Karpas-422 (cell line): ENCODE results near the gene LEF1. TPM values are rescaled to one million over a fixed set of nuclear protein-coding genes. Genes with fewer than 3 reads are reported as not detected.

Experiments
- DNase-seq: peaks from one replicate; pipeline ENCODE4 v3.0.0-alpha.2; 2015
- H2AFZ ChIP-seq: fragments of 200-600 bp; sonication (generic); 2 replicates; pipeline ENCODE4 v1.6.1; 2014; ENCODE audit warnings: antibody characterized with exemption, low read length, mixed read lengths
- H3K27ac ChIP-seq: fragments of 200-600 bp; sonication (generic); 2 replicates; pipeline ENCODE4 v1.5.1; 2014; ENCODE audit warnings: mild to moderate bottlenecking, low read length, moderate library complexity
- H3K27me3 ChIP-seq: fragments of 200-600 bp; sonication (generic); 2 replicates; pipeline ENCODE4 v1.6.1; 2014; ENCODE audit warnings: low read length, mixed read lengths
- H3K36me3 ChIP-seq: fragments of 200-600 bp; sonication (generic); 2 replicates; pipeline ENCODE4 v1.6.1; 2014; ENCODE audit warnings: low read length, mixed read lengths; ENCODE audit not compliant: insufficient read depth
- H3K4me1 ChIP-seq: fragments of 200-600 bp; sonication (generic); 2 replicates; pipeline ENCODE4 v1.6.1; 2014; ENCODE audit warnings: mild to moderate bottlenecking, low read length, mixed read lengths
- H3K4me2 ChIP-seq: fragments of 200-600 bp; sonication (generic); 2 replicates; pipeline ENCODE4 v1.6.1; 2014; ENCODE audit warnings: low read length, low read depth, mild to moderate bottlenecking; ENCODE audit not compliant: poor library complexity, severe bottlenecking
- H3K4me3 ChIP-seq: fragments of 200-600 bp; sonication (generic); 2 replicates; pipeline ENCODE4 v1.5.1; 2014; ENCODE audit warnings: mild to moderate bottlenecking, antibody characterized with exemption, low read length, mixed read lengths
- H3K79me2 ChIP-seq: fragments of 200-600 bp; sonication (generic); 2 replicates; pipeline ENCODE4 v1.6.1; 2014; ENCODE audit warnings: mild to moderate bottlenecking, low read length, mixed read lengths
- H3K9ac ChIP-seq: fragments of 200-600 bp; sonication (generic); 2 replicates; pipeline ENCODE4 v1.6.0; 2014; ENCODE audit warnings: low read length
- H3K9me2 ChIP-seq: fragments of 200-600 bp; sonication (generic), shearing (Covaris generic); replicated peaks from 2 replicates; pipeline ENCODE4 v1.6.0; 2014; ENCODE audit warnings: mild to moderate bottlenecking, low read length, moderate library complexity; ENCODE audit not compliant: insufficient read depth
- H3K9me3 ChIP-seq: fragments of 300-700, 200-600 bp; sonication (generic); 2 replicates; pipeline ENCODE4 v1.6.1; 2014; ENCODE audit warnings: low read length, mixed read lengths
- H4K20me1 ChIP-seq: fragments of 200-600 bp; sonication (generic); 2 replicates; pipeline ENCODE4 v1.6.1; 2014; ENCODE audit warnings: mild to moderate bottlenecking, antibody characterized with exemption, low read length, low read depth; ENCODE audit not compliant: insufficient read depth
- total RNA-seq: library from RNA; depleted of rRNA; stranded (reverse); fragments of >200 nt; shearing (Covaris generic); gene quantifications from 2 replicates; pipeline ENCODE4 v1.2.3, GENCODE V29; 2014; ENCODE audit warnings: low replicate concordance

The LEF1 gene
- total RNA-seq, 1 experiment from 2014 or later: not detected

- H2AFZ ChIP-seq: no peak overlapping the region
- H3K79me2 ChIP-seq: no peaks in the 10 kb centered on the region
- no peaks in the 10 kb centered on the region for H3K9me3 ChIP-seq
- no peaks in the 10 kb centered on the region for H3K4me1 ChIP-seq
- DNase-seq: no peak
- H3K9ac ChIP-seq: no peak overlapping the region
- H3K27ac ChIP-seq: no peak overlapping the region
- H4K20me1 ChIP-seq: no peaks in the 10 kb centered on the region
- no peaks in the 10 kb centered on the region for H3K36me3 ChIP-seq
- H3K9me2 ChIP-seq: no peaks in the 10 kb centered on the region
- H3K4me3 ChIP-seq: no peak overlapping the region
- H3K27me3 ChIP-seq: no peaks in the 10 kb centered on the region
- no peak overlapping the region for H3K4me2 ChIP-seq
These were observed 28.4 kb downstream of the LEF1 start for GRCh38 chr4:108140328-108140727.

- H3K27me3 ChIP-seq: no peaks in the 10 kb centered on the region
- no peak overlapping the region for H2AFZ ChIP-seq
- H3K9ac ChIP-seq: no peak overlapping the region
- no peaks in the 10 kb centered on the region for H3K9me3 ChIP-seq
- H4K20me1 ChIP-seq: no peaks in the 10 kb centered on the region
- no peak overlapping the region for H3K4me3 ChIP-seq
- no peaks in the 10 kb centered on the region for H3K4me1 ChIP-seq
- H3K79me2 ChIP-seq: no peaks in the 10 kb centered on the region
- no peak overlapping the region for H3K27ac ChIP-seq
- DNase-seq: no peak
- H3K9me2 ChIP-seq: no peaks in the 10 kb centered on the region
- H3K36me3 ChIP-seq: no peaks in the 10 kb centered on the region
- H3K4me2 ChIP-seq: no peak overlapping the region
These were observed 29.6 kb downstream of the LEF1 start for GRCh38 chr4:108139089-108139488.

DNA sequence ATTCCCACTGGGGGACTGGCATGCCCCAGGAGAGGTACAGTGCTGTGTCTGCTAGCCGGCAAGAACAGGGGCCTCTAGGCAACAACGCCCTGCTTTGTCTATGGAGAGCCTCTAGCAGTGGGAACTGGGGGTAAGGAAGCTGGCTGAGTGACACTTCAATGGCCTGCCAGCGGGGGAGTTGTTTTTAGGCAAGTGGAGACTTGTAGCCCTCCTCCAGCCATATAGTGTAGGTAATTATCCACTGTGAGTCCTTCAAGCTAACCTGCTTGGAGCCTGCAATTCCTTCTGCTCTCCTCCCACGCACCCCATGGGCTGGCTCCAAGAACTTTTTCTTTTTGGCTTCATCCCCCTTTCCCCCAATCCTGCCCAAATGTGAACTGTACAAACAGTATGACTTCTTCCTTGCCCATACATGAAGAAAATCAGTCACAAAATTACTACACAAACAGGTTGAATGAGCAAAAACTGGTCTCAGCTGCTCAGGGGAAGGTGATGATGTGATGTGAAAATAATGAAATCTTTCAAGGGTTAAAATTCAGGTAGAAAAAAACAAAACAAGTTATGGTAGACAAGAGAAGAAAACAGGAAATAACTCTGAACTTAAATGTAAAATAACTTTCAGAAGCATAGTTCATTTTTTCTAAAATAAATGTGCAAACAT is 33.1 kb downstream of the LEF1 start:
- Histone ChIP-seq H3K4me1 (no peaks in the 10 kb centered on the region), H3K79me2 (no peaks in the 10 kb centered on the region), H3K9me3 (no peaks in the 10 kb centered on the region), H3K4me2 (no peak overlapping the region), H3K27ac (no peak overlapping the region), H3K4me3 (no peak overlapping the region), H4K20me1 (no peaks in the 10 kb centered on the region), H3K9me2 (no peaks in the 10 kb centered on the region), H2AFZ (no peak overlapping the region), H3K27me3 (no peaks in the 10 kb centered on the region), H3K36me3 (no peaks in the 10 kb centered on the region), H3K9ac (no peak overlapping the region)
- DNase-seq: no peak

GRCh38 chr4:108130955-108131354 is 37.8 kb downstream of the LEF1 start:
- no peak overlapping the region for H3K9ac ChIP-seq
- H3K4me1 ChIP-seq: no peaks in the 10 kb centered on the region
- H3K36me3 ChIP-seq: no peaks in the 10 kb centered on the region

GRCh38 chr4:108129196-108129595 is 39.5 kb downstream of the LEF1 start:
- no peaks in the 10 kb centered on the region for H3K9me2 ChIP-seq
- no peak overlapping the region for H3K27ac ChIP-seq
- H2AFZ ChIP-seq: no peak overlapping the region
- H3K79me2 ChIP-seq: no peaks in the 10 kb centered on the region
- no peaks in the 10 kb centered on the region for H3K27me3 ChIP-seq
- H3K4me1 ChIP-seq: no peaks in the 10 kb centered on the region
- H3K4me3 ChIP-seq: no peak overlapping the region
- no peak overlapping the region for H3K4me2 ChIP-seq
- H3K9me3 ChIP-seq: no peaks in the 10 kb centered on the region
- H3K36me3 ChIP-seq: no peaks in the 10 kb centered on the region
- no peak overlapping the region for H3K9ac ChIP-seq
- no peaks in the 10 kb centered on the region for H4K20me1 ChIP-seq
- no peak for DNase-seq

More at GRCh38 chr4:108130955-108131354, 37.8 kb downstream of the LEF1 start:
- Histone ChIP-seq H3K4me3 (no peak overlapping the region), H3K27ac (no peak overlapping the region), H3K9me3 (no peaks in the 10 kb centered on the region), H3K79me2 (no peaks in the 10 kb centered on the region), H3K4me2 (no peak overlapping the region), H2AFZ (no peak overlapping the region), H3K9me2 (no peaks in the 10 kb centered on the region), H4K20me1 (no peaks in the 10 kb centered on the region), H3K27me3 (no peaks in the 10 kb centered on the region)
- no peak for DNase-seq

GRCh38 chr4:108126806-108127205 is 41.9 kb downstream of the LEF1 start:
- H3K4me2 ChIP-seq: no peak overlapping the region
- no peaks in the 10 kb centered on the region for H3K9me3 ChIP-seq
- H3K9me2 ChIP-seq: no peaks in the 10 kb centered on the region
- no peak overlapping the region for H3K9ac ChIP-seq
- no peaks in the 10 kb centered on the region for H3K79me2 ChIP-seq
- H4K20me1 ChIP-seq: no peaks in the 10 kb centered on the region
- H2AFZ ChIP-seq: no peak overlapping the region
- no peaks in the 10 kb centered on the region for H3K27me3 ChIP-seq
- H3K36me3 ChIP-seq: no peaks in the 10 kb centered on the region
- no peak overlapping the region for H3K27ac ChIP-seq
- H3K4me1 ChIP-seq: no peaks in the 10 kb centered on the region
- DNase-seq: no peak
- H3K4me3 ChIP-seq: no peak overlapping the region

DNA sequence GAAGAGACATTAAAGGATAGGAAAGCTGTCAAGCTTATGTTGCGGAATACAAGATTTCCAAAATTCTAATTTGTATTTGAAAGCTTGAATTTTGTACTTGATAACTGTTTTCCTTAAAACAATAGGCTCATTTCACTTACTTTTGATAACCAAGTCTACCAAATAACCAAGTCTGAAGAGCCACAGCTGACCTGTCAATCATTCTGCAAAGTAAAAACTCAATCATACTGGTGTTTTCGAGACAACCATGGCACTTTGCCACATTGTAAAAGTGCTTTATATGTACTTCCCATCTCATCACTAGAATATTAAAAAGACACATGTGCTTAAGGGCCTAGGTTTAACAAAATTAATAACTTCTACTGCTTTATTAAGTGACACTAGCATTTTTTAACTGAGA is 47.9 kb downstream of the LEF1 start:
- H3K9ac ChIP-seq: no peak overlapping the region
- H3K27me3 ChIP-seq: no peaks in the 10 kb centered on the region
- no peaks in the 10 kb centered on the region for H3K79me2 ChIP-seq
- H3K27ac ChIP-seq: no peak overlapping the region
- H4K20me1 ChIP-seq: no peaks in the 10 kb centered on the region
- H3K4me2 ChIP-seq: no peak overlapping the region
- H2AFZ ChIP-seq: no peak overlapping the region
- H3K9me2 ChIP-seq: no peaks in the 10 kb centered on the region
- no peak for DNase-seq
- H3K9me3 ChIP-seq: no peaks in the 10 kb centered on the region
- H3K4me3 ChIP-seq: no peak overlapping the region
- H3K36me3 ChIP-seq: no peaks in the 10 kb centered on the region
- H3K4me1 ChIP-seq: no peaks in the 10 kb centered on the region

GRCh38 chr4:108119199-108119800 is 49.4 kb downstream of the LEF1 start:
- no peaks in the 10 kb centered on the region for H3K36me3 ChIP-seq
- no peak overlapping the region for H3K9ac ChIP-seq
- no peaks in the 10 kb centered on the region for H3K79me2 ChIP-seq
- no peaks in the 10 kb centered on the region for H3K9me2 ChIP-seq
- no peak overlapping the region for H3K4me3 ChIP-seq
- no peaks in the 10 kb centered on the region for H3K9me3 ChIP-seq
- H4K20me1 ChIP-seq: no peaks in the 10 kb centered on the region
- no peak overlapping the region for H2AFZ ChIP-seq
- DNase-seq: no peak
- no peaks in the 10 kb centered on the region for H3K4me1 ChIP-seq
- H3K27me3 ChIP-seq: no peaks in the 10 kb centered on the region
- no peak overlapping the region for H3K27ac ChIP-seq
- no peak overlapping the region for H3K4me2 ChIP-seq
